NB4 (cell line): Measurements from ENCODE around the gene TOX3.

Experiments used
- DNase-seq: peaks from one replicate; pipeline ENCODE4 v3.0.0; 2010; ENCODE audit warnings: low read depth
- H3K4me3 ChIP-seq: one replicate; pipeline ENCODE4 v1.5.1; 2011; ENCODE audit warnings: mild to moderate bottlenecking, low read depth, low read length, moderate library complexity
- CTCF ChIP-seq: IDR thresholded peaks from one replicate; pipeline ENCODE4 v1.5.1; 2012; ENCODE audit warnings: low read depth, low read length
- MAX ChIP-seq: IDR thresholded peaks from 2 replicates; pipeline ENCODE4 v1.6.1; 2011; ENCODE audit warnings: low read depth, low read length
- MYC ChIP-seq: IDR thresholded peaks from 2 replicates; pipeline ENCODE4 v1.6.1; 2011; ENCODE audit warnings: low read depth, low read length
- POLR2A ChIP-seq: IDR thresholded peaks from 2 replicates; pipeline ENCODE4 v1.6.1; 2011; ENCODE audit warnings: mild to moderate bottlenecking; ENCODE audit not compliant: insufficient read length; ENCODE audit errors: extremely low read depth

TOX3 gene

DNA sequence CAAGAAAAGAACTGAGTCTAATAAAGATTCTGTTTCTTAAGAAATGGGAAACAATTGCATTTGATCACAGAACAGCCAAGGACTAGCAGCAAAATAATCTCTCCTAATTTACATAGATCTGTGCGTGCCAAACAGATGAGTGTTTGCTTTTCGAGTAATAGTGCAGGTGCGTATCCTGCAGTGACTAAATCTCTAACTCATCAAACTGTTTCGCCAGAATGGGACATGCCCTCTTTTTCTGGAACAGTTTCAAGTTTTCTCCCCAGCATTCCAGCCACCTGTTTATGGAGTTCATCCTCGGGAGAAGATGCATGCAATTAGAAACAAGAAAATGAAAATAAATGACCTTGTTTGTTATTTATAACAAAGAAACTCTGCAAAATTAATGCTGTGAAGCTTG is 5.7 kb upstream of the TOX3 start:
- no peak for TF ChIP-seq CTCF
- TF ChIP-seq MAX, result no peak
- no peak for TF ChIP-seq POLR2A
- TF ChIP-seq MYC, result no peak
- no peak overlapping the region for H3K4me3 ChIP-seq
- no peak for DNase-seq

- H3K4me3 ChIP-seq, result no peak overlapping the region
- no peak for DNase-seq
- TF ChIP-seq MAX (no peak), POLR2A (no peak), CTCF (no peak), MYC (no peak)
These were observed 2.2 kb upstream of the TOX3 start for GRCh38 chr16:52549011-52549692.

DNA sequence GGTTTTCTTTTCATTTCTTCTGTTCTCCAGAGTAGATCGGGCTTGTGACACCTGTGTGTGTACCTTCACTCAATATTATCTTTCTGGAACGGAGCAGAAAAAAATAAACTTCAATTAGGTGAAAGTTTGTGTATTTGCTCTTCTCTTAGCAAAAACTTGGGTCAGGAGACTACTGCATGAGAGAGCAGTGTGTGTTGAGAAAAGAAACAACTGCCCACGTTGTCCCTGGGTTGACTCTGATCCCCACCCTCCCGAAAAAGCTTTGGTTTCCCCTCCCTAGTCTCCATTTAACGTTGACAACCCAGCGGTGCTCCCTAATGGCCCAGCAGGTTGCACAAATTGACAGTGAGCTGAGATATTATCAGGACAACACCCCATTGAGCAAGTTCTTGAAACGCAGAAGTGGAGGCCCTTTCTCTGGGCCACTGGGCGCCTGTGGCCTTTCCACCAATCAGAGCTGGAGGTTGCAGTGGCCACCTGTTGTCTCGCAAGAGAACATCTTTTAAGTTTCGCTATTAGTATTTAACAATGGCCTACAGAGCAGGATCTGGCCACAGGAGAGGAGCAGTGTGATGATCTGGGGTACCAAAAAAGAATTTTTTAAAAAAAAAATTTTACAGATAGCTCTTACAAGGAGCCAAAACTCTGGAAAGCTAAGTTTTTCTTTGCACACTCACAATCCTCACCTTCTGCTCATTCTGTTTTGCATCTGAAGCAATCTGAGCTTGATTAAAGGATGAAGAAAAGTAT is 1.5 kb upstream of the TOX3 start:
- DNase-seq, result no peak
- H3K4me3 ChIP-seq, result no peak overlapping the region
- TF ChIP-seq MAX, result no peak
- TF ChIP-seq MYC, result no peak
- no peak for TF ChIP-seq POLR2A
- TF ChIP-seq CTCF, result no peak

DNA sequence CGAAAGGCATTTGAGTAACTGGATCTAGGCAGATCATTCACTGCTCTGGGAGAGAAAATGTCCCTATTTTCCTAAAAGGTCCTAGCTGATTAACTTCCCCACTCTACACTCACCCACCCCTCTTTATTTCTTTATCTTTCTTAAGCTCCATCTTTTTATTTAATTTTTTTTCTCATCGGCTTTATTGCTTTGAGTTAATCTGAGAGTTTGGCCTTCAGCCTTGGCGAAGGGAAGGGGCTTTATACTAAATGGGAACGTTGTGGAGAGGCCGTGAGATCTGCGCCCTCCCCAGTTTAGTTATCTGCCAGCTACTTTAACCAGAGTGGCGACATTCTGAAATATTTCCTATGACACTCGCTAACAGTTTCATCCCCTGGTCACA is 882 bp upstream of the TOX3 start:
- no peak for DNase-seq
- no peak overlapping the region for H3K4me3 ChIP-seq
- no peak for TF ChIP-seq POLR2A
- TF ChIP-seq MYC, result no peak
- no peak for TF ChIP-seq CTCF
- TF ChIP-seq MAX, result no peak

DNA sequence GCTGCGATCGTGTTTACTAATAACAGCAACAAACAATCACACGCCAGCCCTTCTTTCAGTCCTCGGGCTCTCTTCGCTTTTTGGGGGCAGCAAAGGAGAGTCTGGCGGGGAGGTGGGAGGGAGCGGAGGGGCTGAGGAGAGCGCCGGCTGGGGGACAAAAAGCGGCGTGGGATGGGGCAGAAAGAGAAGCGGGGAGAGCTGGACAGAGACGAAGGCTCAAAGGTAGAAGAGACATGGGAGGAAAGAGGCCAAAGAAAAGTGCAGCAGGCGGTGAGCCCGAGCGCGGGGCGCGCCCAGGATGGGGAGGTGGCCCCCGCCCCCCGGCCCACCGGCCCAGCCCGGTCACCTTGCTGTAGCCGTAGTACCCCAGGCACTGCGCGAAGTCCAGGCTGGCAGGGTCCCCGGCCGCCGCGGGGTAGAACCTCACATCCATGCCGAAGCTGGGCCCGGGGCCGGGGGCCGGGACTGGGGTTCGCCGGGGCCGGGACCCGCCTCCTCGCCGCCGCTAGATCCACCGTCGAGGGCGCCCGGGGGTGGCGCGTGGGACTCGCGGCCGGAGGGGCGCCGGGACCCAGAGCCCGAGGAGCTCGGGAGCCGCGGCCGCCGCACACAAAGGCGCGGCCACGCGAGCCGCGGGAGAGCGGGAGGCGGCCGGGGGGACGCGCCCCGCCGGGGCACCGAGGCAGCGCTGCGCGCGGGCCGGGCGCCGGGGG is 496 bp downstream of the TOX3 start:
- H3K4me3 ChIP-seq, result no peak overlapping the region
- TF ChIP-seq CTCF (no peak), POLR2A (no peak), MAX (no peak), MYC (no peak)
- no peak for DNase-seq
